ENCODE measurements around the gene PDCD2L. TPM values are rescaled to one million over a fixed set of nuclear protein-coding genes. Genes with fewer than 3 reads are reported as not detected.

Gene PDCD2L
- total and polyA plus RNA-seq, 2 of the 8 experiments (the other 6 are each of a cell fraction or from before 2014, with no cell fraction given), result 51.5 to 78.1 TPM

GRCh38 chr19:34426096-34426661 is 22.0 kb downstream of the PDCD2L start:
- WGBS, 2 experiments (ENCODE audit: extremely low coverage in 1 of 2, insufficient coverage in 1 of 2, insufficient read length in 1 of 2, insufficient replicate concordance in 2 of 2, low coverage in 1 of 2, low lambda C conversion rate in 2 of 2, missing lambda C conversion rate in 1 of 2), result 92% methylated on average over 8 of the region's 8 CpGs; no CpG with 5 or more reads in 1 of the 2 experiments
- TF ChIP-seq CREB1 (IDR thresholded peaks at IDR 0.05), result no peak
- TF ChIP-seq SRF (IDR thresholded peaks at IDR 0.05; ENCODE audit: low read depth, low read length), result no peak
- TF ChIP-seq EGR1 (IDR thresholded peaks at IDR 0.05; ENCODE audit: borderline replicate concordance, low read depth, low read length), result no peak
- TF ChIP-seq TAF7 (optimal IDR thresholded peaks at IDR 0.05; ENCODE audit: borderline replicate concordance, low read depth, low read length), result no peak
- no peak for TF ChIP-seq POU5F1 (IDR thresholded peaks at IDR 0.05; ENCODE audit: low read depth, low read length)
- no peak for TF ChIP-seq TBP (IDR thresholded peaks at IDR 0.05; ENCODE audit: low read depth, low read length)
- TF ChIP-seq TCF12 (IDR thresholded peaks at IDR 0.05; ENCODE audit: low read depth, low read length), result no peak
- no peak for TF ChIP-seq SIRT6 (IDR thresholded peaks at IDR 0.05; ENCODE audit: low read length)
- no peak for TF ChIP-seq RNF2 (IDR thresholded peaks at IDR 0.05; ENCODE audit: borderline replicate concordance, low read depth, low read length, missing control alignments, poor library complexity, severe bottlenecking)
- no peak for TF ChIP-seq MAFK (IDR thresholded peaks at IDR 0.05; ENCODE audit: low read depth, low read length)
- no peak for TF ChIP-seq POLR2A (IDR thresholded peaks at IDR 0.05; ENCODE audit: control extremely low read depth in 1 of 2, low read depth in 2 of 2, low read length in 2 of 2)
- TF ChIP-seq PHF8 (conservative IDR thresholded peaks at IDR 0.05; ENCODE audit: low read depth, low read length), result no peak
- no peak for TF ChIP-seq RFX5 (IDR thresholded peaks at IDR 0.05; ENCODE audit: borderline replicate concordance, low read depth, low read length)
- TF ChIP-seq HDAC2 (IDR thresholded peaks at IDR 0.05; ENCODE audit: borderline replicate concordance in 1 of 2, low read depth in 2 of 2, low read length in 2 of 2), result no peak

More at GRCh38 chr19:34426096-34426661, 22.0 kb downstream of the PDCD2L start:
- peaks cover 3 to 30% (median 15%) of the 10 kb centered on the region in 4 experiments; a peak in 7 of 8 replicates for H3K36me3 ChIP-seq (ENCODE audit: control insufficient read depth in 2 of 4, insufficient read depth in 4 of 4, low read length in 3 of 4)
- no peaks in the 10 kb centered on the region for H3K27me3 ChIP-seq (replicated peaks in 1 of 4; ENCODE audit: control insufficient read depth in 3 of 4, extremely low read depth in 1 of 4, insufficient read depth in 3 of 4, low read length in 3 of 4)
- H3K4me2 ChIP-seq (ENCODE audit: insufficient read depth in 1 of 2, low read depth in 2 of 2, low read length in 2 of 2), result no peak overlapping the region
- ChIA-PET CTCF (ENCODE audit: partially characterized antibody) (interaction anchor here (1.1 to 1.3 kb wide), 3 partner anchors 11 to 27 kb away, joined by 3 read pairs; no protein-coding TSS in a partner anchor), POLR2A (ENCODE audit: partially characterized antibody) (interaction anchor here (0.6 to 2.0 kb wide), 6 partner anchors 9 to 61 kb away, joined by 3 to 6 read pairs (median 4); partner anchors contain the start of gene GPI)
- no peak overlapping the region for H2BK15ac ChIP-seq (ENCODE audit: low read length)
- H2BK5ac ChIP-seq (ENCODE audit: low read depth, low read length), result no peak overlapping the region
- H3K18ac ChIP-seq (ENCODE audit: extremely low read depth, low read length), result no peak overlapping the region
- peaks cover 17 to 27% of the 10 kb centered on the region in 2 experiments for H3K79me2 ChIP-seq (ENCODE audit: control insufficient read depth in 1 of 2, insufficient read depth in 2 of 2, low read length in 2 of 2)
- H2BK120ac ChIP-seq (replicated peaks; ENCODE audit: low read depth, low read length), result no peak overlapping the region
- H3K79me1 ChIP-seq (ENCODE audit: low read depth, low read length), result no peaks in the 10 kb centered on the region
- no peaks in the 10 kb centered on the region for H3K9me3 ChIP-seq (ENCODE audit: insufficient read depth in 2 of 2, low read depth in 1 of 2, low read length in 1 of 2)
- no peak overlapping the region for H3K23ac ChIP-seq (ENCODE audit: insufficient read length)
- peaks cover 0 to 2% (median 0%) of the 10 kb centered on the region in 4 experiments; a peak in 1 of 7 replicates for H3K4me1 ChIP-seq (replicated peaks in 1 of 4; ENCODE audit: control insufficient read depth in 3 of 4, insufficient read depth in 4 of 4, low read length in 3 of 4)
- FAIRE-seq, result no peak
- no peak overlapping the region for H3K4me3 ChIP-seq (ENCODE audit: extremely low read depth in 1 of 4, insufficient read depth in 2 of 4, low read depth in 3 of 4, low read length in 4 of 4)
- H2BK20ac ChIP-seq (ENCODE audit: low read length), result no peak overlapping the region
- no peak overlapping the region for H3K27ac ChIP-seq (ENCODE audit: low read depth, low read length)
- peaks cover 7 to 10% of the 10 kb centered on the region in 2 experiments for H4K20me1 ChIP-seq (replicated peaks in 1 of 2; ENCODE audit: control insufficient read depth in 1 of 2, insufficient read depth in 2 of 2, low read length in 2 of 2)
- DNase-seq (ENCODE audit: low read depth in 1 of 2, low spot score in 2 of 2), result no peak
- H2AK5ac ChIP-seq (ENCODE audit: low read depth, low read length), result no peak overlapping the region
- H2AFZ ChIP-seq (ENCODE audit: low read length), result no peak overlapping the region
- H3K4ac ChIP-seq (replicated peaks; ENCODE audit: insufficient read length, low read depth, low read length), result no peak overlapping the region
- no peak overlapping the region for H3K14ac ChIP-seq (ENCODE audit: insufficient read length)
- H3K9ac ChIP-seq (replicated peaks in 1 of 4; ENCODE audit: extremely low read depth in 1 of 4, low read depth in 3 of 4, low read length in 3 of 4), result no peak overlapping the region
- H4K91ac ChIP-seq (replicated peaks; ENCODE audit: insufficient read length, low read length), result no peak overlapping the region
- H2BK12ac ChIP-seq (ENCODE audit: low read depth, low read length), result no peak overlapping the region
- no peak overlapping the region for H3K56ac ChIP-seq (replicated peaks; ENCODE audit: insufficient read length, low read depth, low read length)
- H4K5ac ChIP-seq (ENCODE audit: insufficient read length, low read depth, low read length), result no peak overlapping the region
- 0 out of 2 replicates have a peak, but pooled peaks cover 3% of the 10 kb centered on the region for H3K23me2 ChIP-seq (ENCODE audit: low read depth, low read length)
- H4K8ac ChIP-seq (ENCODE audit: extremely low read depth, insufficient read depth, low read length), result no peak overlapping the region; the same call in 1 of the 2 replicates
